Measurements from ENCODE around the gene MACROD2.

The MACROD2 gene

GRCh38 chr20:15239542-15240206 is 1244.4 kb downstream of the MACROD2 start:
- TF ChIP-seq CTCF (IDR thresholded peaks at IDR 0.05; ENCODE audit: control extremely low read depth, extremely low read depth, low read depth, missing control alignments) = no peak
- no peak for DNase-seq (ENCODE audit: extremely low spot score)
- POLR2A ChIA-PET = no interaction called here
- CTCF ChIA-PET = no interaction called here

GRCh38 chr20:15240801-15241200 is 1245.5 kb downstream of the MACROD2 start:
- TF ChIP-seq CTCF (IDR thresholded peaks at IDR 0.05; ENCODE audit: control extremely low read depth, extremely low read depth, low read depth, missing control alignments) = no peak
- CTCF ChIA-PET = no interaction called here
- POLR2A ChIA-PET = no interaction called here
- no peak for DNase-seq (ENCODE audit: extremely low spot score)

- ChIA-PET POLR2A (no interaction called here), CTCF (no interaction called here)
- TF ChIP-seq CTCF (IDR thresholded peaks at IDR 0.05; ENCODE audit: control extremely low read depth, extremely low read depth, low read depth, missing control alignments) = no peak
- no peak for DNase-seq (ENCODE audit: extremely low spot score)
Observed at GRCh38 chr20:15241681-15242080, 1246.4 kb downstream of the MACROD2 start.

DNA sequence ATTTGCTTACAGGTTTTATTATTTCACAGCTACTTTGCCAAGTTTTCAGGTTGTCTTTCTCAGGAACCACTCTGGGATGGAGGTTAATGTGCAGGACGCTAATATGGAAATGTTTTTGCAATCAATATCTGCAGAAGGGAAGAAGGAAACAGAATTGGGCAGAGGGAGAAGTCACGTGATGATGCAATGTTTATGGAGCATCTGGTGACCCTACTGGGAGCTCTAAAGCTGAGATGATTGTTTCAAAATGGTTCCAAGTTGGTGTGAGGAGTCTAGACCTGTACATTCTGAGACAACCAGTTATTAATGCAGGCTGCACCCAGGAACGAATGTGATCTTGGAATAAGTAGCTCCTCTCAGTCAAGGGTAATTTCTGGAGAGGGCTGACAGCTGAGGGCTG is 1247.5 kb downstream of the MACROD2 start:
- CTCF ChIA-PET = interaction anchor here (0.9 to 1.7 kb wide), 3 partner anchors 9 to 26 kb away, joined by 3 to 10 read pairs (median 3); no protein-coding TSS in a partner anchor
- POLR2A ChIA-PET = no interaction called here
- no peak for TF ChIP-seq CTCF (IDR thresholded peaks at IDR 0.05; ENCODE audit: control extremely low read depth, extremely low read depth, low read depth, missing control alignments)
- DNase-seq (ENCODE audit: extremely low spot score) = no peak

- CTCF ChIA-PET = interaction anchor here (0.9 to 1.0 kb wide), 2 partner anchors 10 to 27 kb away, joined by 3 read pairs; no protein-coding TSS in a partner anchor
- TF ChIP-seq CTCF (IDR thresholded peaks at IDR 0.05; ENCODE audit: control extremely low read depth, extremely low read depth, low read depth, missing control alignments) = no peak
- POLR2A ChIA-PET = no interaction called here
- no peak for DNase-seq (ENCODE audit: extremely low spot score)
Observed at GRCh38 chr20:15245896-15246295, 1250.6 kb downstream of the MACROD2 start.

GRCh38 chr20:15248618-15249395 is 1253.5 kb downstream of the MACROD2 start:
- TF ChIP-seq CTCF (IDR thresholded peaks at IDR 0.05; ENCODE audit: control extremely low read depth, extremely low read depth, low read depth, missing control alignments) = no peak
- CTCF ChIA-PET = interaction anchor here (2.3 kb wide), 1 partner anchor 11 kb away, joined by 8 read pairs; no protein-coding TSS in a partner anchor
- POLR2A ChIA-PET = no interaction called here
- DNase-seq (ENCODE audit: extremely low spot score) = peak; percentile 19
